ENCODE data around the gene PROK1. TPM values are rescaled to one million over a fixed set of nuclear protein-coding genes. Genes with fewer than 3 reads are reported as not detected.

Gene PROK1
- total and polyA plus RNA-seq, 11 donors: 0.07 to 3.4 (median 0.40) TPM; not detected in 4

GRCh38 chr1:110425612-110426152, 25.3 kb upstream of the PROK1 start:
- peaks cover 0 to 15% (median 9%) of the 10 kb centered on the region in 12 donors for H3K4me1 ChIP-seq
- WGBS, 4 donors: 51 to 63% (median 55%) methylated on average over 9 of the region's 9 CpGs
- H3K27me3 ChIP-seq: no peaks in the 10 kb centered on the region
- intact Hi-C loops (cut with DNase I): loop anchor here in 1 of 10 donors (5.0 kb wide), 1 partner anchor 62 kb away; no protein-coding TSS in a partner anchor
- no peaks in the 10 kb centered on the region for H3K36me3 ChIP-seq
- ATAC-seq (peak; percentile 58 to 83 (median 68)), DNase-seq (peak in 3 of 5 donors; percentile 20 to 72 (median 60))
- H3K27ac ChIP-seq: peak overlapping the region in 11 of 12 donors; percentile 6 to 70 (median 32)
- H3K9me3 ChIP-seq: no peaks in the 10 kb centered on the region
- TF ChIP-seq, protein P1, sequence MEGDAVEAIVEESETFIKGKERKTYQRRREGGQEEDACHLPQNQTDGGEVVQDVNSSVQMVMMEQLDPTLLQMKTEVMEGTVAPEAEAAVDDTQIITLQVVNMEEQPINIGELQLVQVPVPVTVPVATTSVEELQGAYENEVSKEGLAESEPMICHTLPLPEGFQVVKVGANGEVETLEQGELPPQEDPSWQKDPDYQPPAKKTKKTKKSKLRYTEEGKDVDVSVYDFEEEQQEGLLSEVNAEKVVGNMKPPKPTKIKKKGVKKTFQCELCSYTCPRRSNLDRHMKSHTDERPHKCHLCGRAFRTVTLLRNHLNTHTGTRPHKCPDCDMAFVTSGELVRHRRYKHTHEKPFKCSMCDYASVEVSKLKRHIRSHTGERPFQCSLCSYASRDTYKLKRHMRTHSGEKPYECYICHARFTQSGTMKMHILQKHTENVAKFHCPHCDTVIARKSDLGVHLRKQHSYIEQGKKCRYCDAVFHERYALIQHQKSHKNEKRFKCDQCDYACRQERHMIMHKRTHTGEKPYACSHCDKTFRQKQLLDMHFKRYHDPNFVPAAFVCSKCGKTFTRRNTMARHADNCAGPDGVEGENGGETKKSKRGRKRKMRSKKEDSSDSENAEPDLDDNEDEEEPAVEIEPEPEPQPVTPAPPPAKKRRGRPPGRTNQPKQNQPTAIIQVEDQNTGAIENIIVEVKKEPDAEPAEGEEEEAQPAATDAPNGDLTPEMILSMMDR (IDR thresholded peaks at IDR 0.05): no peak
- no peak for TF ChIP-seq POLR2A (IDR thresholded peaks at IDR 0.05)
- H3K4me3 ChIP-seq: no peak overlapping the region

DNA sequence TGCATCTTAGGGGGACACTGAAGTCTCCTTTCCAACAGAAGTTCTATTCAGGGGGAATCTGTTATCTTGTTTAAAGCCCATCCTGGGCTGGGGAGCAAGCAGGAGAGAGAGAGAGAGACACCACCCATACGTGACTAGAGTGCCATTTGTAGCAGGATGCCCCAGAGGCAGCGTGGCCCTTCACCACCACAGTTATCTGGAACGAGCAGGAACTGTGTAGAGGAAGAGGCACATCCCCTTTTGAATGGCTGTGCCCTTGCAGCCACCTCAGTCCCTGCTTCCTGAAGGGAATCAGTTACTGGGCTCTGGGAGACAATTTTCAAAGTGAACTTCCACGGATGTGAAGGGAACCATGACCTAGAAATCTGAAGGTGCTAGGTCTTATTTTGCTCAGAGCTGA, 24.1 kb upstream of the PROK1 start:
- no peak for DNase-seq
- no peak overlapping the region for H3K27ac ChIP-seq
- ATAC-seq: no peak
- TF ChIP-seq, protein P1 (IDR thresholded peaks at IDR 0.05): no peak
- TF ChIP-seq POLR2A (IDR thresholded peaks at IDR 0.05): no peak
- H3K36me3 ChIP-seq: no peaks in the 10 kb centered on the region
- H3K4me1 ChIP-seq: peaks cover 0 to 15% (median 9%) of the 10 kb centered on the region in 12 donors
- 42 to 60% (median 50%) methylated on average over 4 of the region's 4 CpGs for WGBS, 4 donors
- no peaks in the 10 kb centered on the region for H3K9me3 ChIP-seq
- intact Hi-C loops (cut with DNase I): loop anchor here in 1 of 10 donors (5.0 kb wide), 1 partner anchor 60 kb away; no protein-coding TSS in a partner anchor
- no peaks in the 10 kb centered on the region for H3K27me3 ChIP-seq
- no peak overlapping the region for H3K4me3 ChIP-seq

GRCh38 chr1:110428946-110429345, 22.0 kb upstream of the PROK1 start:
- TF ChIP-seq, protein P1 (IDR thresholded peaks at IDR 0.05): no peak
- TF ChIP-seq POLR2A (IDR thresholded peaks at IDR 0.05): no peak
- Histone ChIP-seq H3K36me3 (no peaks in the 10 kb centered on the region), H3K4me3 (no peak overlapping the region), H3K27me3 (no peaks in the 10 kb centered on the region), H3K9me3 (no peaks in the 10 kb centered on the region), H3K4me1 (peaks cover 0 to 21% (median 10%) of the 10 kb centered on the region in 12 donors), H3K27ac (no peak overlapping the region)
- DNase-seq (no peak), ATAC-seq (no peak)
- intact Hi-C loops (cut with DNase I): loop anchor here in 1 of 10 donors (5.0 kb wide), 1 partner anchor 58 kb away; no protein-coding TSS in a partner anchor
- 69 to 75% (median 72%) methylated on average over 4 of the region's 4 CpGs for whole genome bisulfite sequencing, 4 donors

DNA sequence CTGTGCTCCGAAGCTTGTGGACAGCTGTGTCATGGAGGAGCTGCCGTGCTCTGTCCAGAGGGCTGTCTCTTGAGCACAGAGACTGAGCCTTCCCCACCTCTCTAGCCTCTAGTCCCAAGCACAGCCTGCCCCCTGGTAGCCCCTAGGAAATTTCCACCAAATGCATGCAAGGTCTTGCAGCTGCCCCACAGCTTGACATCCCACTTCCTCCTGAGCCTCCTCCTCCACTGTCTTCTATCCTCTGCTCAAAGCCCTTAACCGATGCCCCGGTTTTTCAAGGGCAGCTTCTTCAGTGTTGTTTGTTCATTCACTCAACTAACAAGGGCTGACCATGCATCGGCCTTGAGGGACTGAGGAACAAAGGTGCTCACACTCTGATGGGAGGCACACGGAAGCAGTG, 20.6 kb upstream of the PROK1 start:
- 71 to 84% (median 79%) methylated on average over 6 of the region's 6 CpGs for WGBS, 4 donors
- H3K9me3 ChIP-seq: no peaks in the 10 kb centered on the region
- ATAC-seq (no peak), DNase-seq (no peak)
- peaks cover 0 to 25% (median 4%) of the 10 kb centered on the region in 12 donors for H3K4me1 ChIP-seq
- TF ChIP-seq, protein P1 (IDR thresholded peaks at IDR 0.05): no peak
- TF ChIP-seq POLR2A (IDR thresholded peaks at IDR 0.05): no peak
- no peaks in the 10 kb centered on the region for H3K27me3 ChIP-seq
- H3K36me3 ChIP-seq: no peaks in the 10 kb centered on the region
- no peak overlapping the region for H3K27ac ChIP-seq
- intact Hi-C loops (cut with DNase I): no loop called here
- no peak overlapping the region for H3K4me3 ChIP-seq

Measured in heart left ventricle (tissue), 16 donors.